SK-N-SH treated with all-trans-retinoic acid at 6 μM for 48 hours (cell line): ENCODE results near the gene STK16.

Experiments used
- ARNTL ChIP-seq: fragments of 450-650 bp; formaldehyde crosslinking; IDR thresholded peaks from 2 replicates; pipeline ENCODE4 v1.5.0; 2020; ENCODE audit warnings: low read depth, mild to moderate bottlenecking, moderate library complexity, borderline replicate concordance
- CREB5 ChIP-seq: fragments of 250-450 bp; sonication (Bioruptor Pico); IDR thresholded peaks from 2 replicates; pipeline ENCODE4 v1.5.1; 2020; ENCODE audit warnings: low read depth, mild to moderate bottlenecking, moderate library complexity
- ZFP30 ChIP-seq: fragments of 450-650 bp; formaldehyde crosslinking; IDR thresholded peaks from 2 replicates; pipeline ENCODE4 v1.5.0; 2022; ENCODE audit warnings: mild to moderate bottlenecking, moderate library complexity

GRCh38 chr2:219286436-219287115 is 41.3 kb downstream of the STK16 start:
- TF ChIP-seq ARNTL (CRISPR knock-in tag) (no peak), CREB5 (no peak), ZFP30 (CRISPR knock-in tag) (no peak)
